Measurements from ENCODE around the gene CHAC1.

- TF ChIP-seq CTCF (IDR thresholded peaks at IDR 0.05) (no peak), POLR2A (IDR thresholded peaks at IDR 0.05) (no peak)
Observed at GRCh38 chr15:40974879-40975278, 21.6 kb downstream of the CHAC1 start.
